Measurements from ENCODE around the gene GDAP1L1. TPM values are rescaled to one million over a fixed set of nuclear protein-coding genes. Genes with fewer than 3 reads are reported as not detected.

Gene GDAP1L1
- total and polyA plus RNA-seq, 2 of the 4 experiments (the other 2 are of a cell fraction), result not detected

GRCh38 chr20:44256961-44257360 is 9.9 kb downstream of the GDAP1L1 start:
- intact Hi-C loops (cut with micrococcal nuclease), result no loop called here
- Histone ChIP-seq H3K23ac (ENCODE audit: low read depth, low read length) (no peak overlapping the region), H2BK120ac (ENCODE audit: low read depth, low read length) (no peak overlapping the region), H2BK5ac (ENCODE audit: low read depth, low read length, poor library complexity, severe bottlenecking) (no peak overlapping the region), H2AFZ (replicated peaks; ENCODE audit: low read length, poor library complexity) (no peak overlapping the region), H3K9me3 (ENCODE audit: control insufficient read depth, insufficient read depth, low read length) (no peaks in the 10 kb centered on the region), H2AK9ac (replicated peaks; ENCODE audit: low read depth, low read length, poor library complexity) (no peak overlapping the region), H3K9ac (ENCODE audit: low read depth, low read length) (no peak overlapping the region), H3K14ac (replicated peaks; ENCODE audit: low read depth, low read length) (no peak overlapping the region), H4K5ac (ENCODE audit: low read depth, low read length) (no peak overlapping the region), H3K4me1 (ENCODE audit: control insufficient read depth, insufficient read depth, low read length) (no peaks in the 10 kb centered on the region), H4K91ac (ENCODE audit: insufficient read depth, low read depth, low read length) (no peak overlapping the region), H3K4me2 (ENCODE audit: low read depth, low read length) (no peak overlapping the region), H4K8ac (ENCODE audit: low read depth in 2 of 2, low read length in 2 of 2) (no peak overlapping the region), H2BK20ac (ENCODE audit: low read depth, low read length) (no peak overlapping the region), H3K4me3 (ENCODE audit: insufficient read depth, low read depth, low read length) (no peak overlapping the region), H3K79me1 (ENCODE audit: low read depth in 1 of 2, low read length in 2 of 2) (no peaks in the 10 kb centered on the region), H3K56ac (ENCODE audit: extremely low read depth, insufficient read depth, low read length) (no peak overlapping the region), H2BK15ac (ENCODE audit: low read depth, low read length) (no peak overlapping the region), H2AK5ac (ENCODE audit: low read depth, low read length) (no peak overlapping the region), H3K18ac (ENCODE audit: low read depth, low read length) (no peak overlapping the region), H3K4ac (ENCODE audit: low read depth, low read length) (no peak overlapping the region), H4K20me1 (ENCODE audit: insufficient read depth, low read length) (no peaks in the 10 kb centered on the region), H3K27ac (ENCODE audit: insufficient read depth, low read length) (no peak overlapping the region), H3K27me3 (ENCODE audit: control insufficient read depth, insufficient read depth, low read length) (peaks cover 7% of the 10 kb centered on the region; the same call in 1 of the 2 replicates), H3K36me3 (ENCODE audit: control insufficient read depth, insufficient read depth, low read length) (no peaks in the 10 kb centered on the region), H3K9me1 (ENCODE audit: insufficient read depth, low read length) (no peaks in the 10 kb centered on the region)
- no TSS peak for BruUV-seq (replicated peaks)
- dilution Hi-C loops (cut with HindIII; ENCODE audit: low sequenced_read_pairs, unreplicated experiment), result no loop called here
- in situ Hi-C loops (cut with MboI; ENCODE audit: low sequenced_read_pairs), result no loop called here
- POLR2A ChIA-PET (ENCODE audit: unreplicated experiment), result no interaction called here
- CTCF ChIA-PET, result no interaction called here
- no peak for TF ChIP-seq CEBPB (IDR thresholded peaks at IDR 0.05; ENCODE audit: low read depth, low read length)
- no peak for TF ChIP-seq MXI1 (IDR thresholded peaks at IDR 0.05; ENCODE audit: borderline replicate concordance, low read depth, low read length)
- no peak for TF ChIP-seq RAD21 (IDR thresholded peaks at IDR 0.05; ENCODE audit: low read length)
- no peak for TF ChIP-seq MAZ (IDR thresholded peaks at IDR 0.05; ENCODE audit: borderline replicate concordance, low read depth, low read length)
- no peak for TF ChIP-seq MAFK (IDR thresholded peaks at IDR 0.05; ENCODE audit: low read depth, low read length)
- no peak for TF ChIP-seq POLR2A (IDR thresholded peaks at IDR 0.05; ENCODE audit: low read depth, low read length)
- ATAC-seq (ENCODE audit: low read depth) (no peak), DNase-seq (no peak)
- WGBS, 2 experiments (ENCODE audit: extremely low coverage in 2 of 2, insufficient read length in 1 of 2), result 80% methylated on average over 6 of the region's 21 CpGs; no CpG with 5 or more reads in 1 of the 2 experiments
